ENCODE measurements around the gene NBAS.

- no peak for TF ChIP-seq CTCF (optimal IDR thresholded peaks at IDR 0.05 in 1 of 3, IDR thresholded peaks at IDR 0.05 in 1 of 3, conservative IDR thresholded peaks at IDR 0.05 in 1 of 3; ENCODE audit: extremely low read depth in 1 of 3, insufficient read depth in 2 of 3, low read length in 3 of 3)
- TF ChIP-seq EZH2 (IDR thresholded peaks at IDR 0.05; ENCODE audit: low read length): no peak
Observed at GRCh38 chr2:15595342-15595905, 34.3 kb upstream of the NBAS start.

All from keratinocyte (primary cell).